ENCODE measurements around the gene NUPR1.
"Not testable (repeated sequence)": the region's sequence is repeated elsewhere in the genome, so short reads cannot be mapped to it uniquely, and the experiment has no call there.

The NUPR1 gene

DNA sequence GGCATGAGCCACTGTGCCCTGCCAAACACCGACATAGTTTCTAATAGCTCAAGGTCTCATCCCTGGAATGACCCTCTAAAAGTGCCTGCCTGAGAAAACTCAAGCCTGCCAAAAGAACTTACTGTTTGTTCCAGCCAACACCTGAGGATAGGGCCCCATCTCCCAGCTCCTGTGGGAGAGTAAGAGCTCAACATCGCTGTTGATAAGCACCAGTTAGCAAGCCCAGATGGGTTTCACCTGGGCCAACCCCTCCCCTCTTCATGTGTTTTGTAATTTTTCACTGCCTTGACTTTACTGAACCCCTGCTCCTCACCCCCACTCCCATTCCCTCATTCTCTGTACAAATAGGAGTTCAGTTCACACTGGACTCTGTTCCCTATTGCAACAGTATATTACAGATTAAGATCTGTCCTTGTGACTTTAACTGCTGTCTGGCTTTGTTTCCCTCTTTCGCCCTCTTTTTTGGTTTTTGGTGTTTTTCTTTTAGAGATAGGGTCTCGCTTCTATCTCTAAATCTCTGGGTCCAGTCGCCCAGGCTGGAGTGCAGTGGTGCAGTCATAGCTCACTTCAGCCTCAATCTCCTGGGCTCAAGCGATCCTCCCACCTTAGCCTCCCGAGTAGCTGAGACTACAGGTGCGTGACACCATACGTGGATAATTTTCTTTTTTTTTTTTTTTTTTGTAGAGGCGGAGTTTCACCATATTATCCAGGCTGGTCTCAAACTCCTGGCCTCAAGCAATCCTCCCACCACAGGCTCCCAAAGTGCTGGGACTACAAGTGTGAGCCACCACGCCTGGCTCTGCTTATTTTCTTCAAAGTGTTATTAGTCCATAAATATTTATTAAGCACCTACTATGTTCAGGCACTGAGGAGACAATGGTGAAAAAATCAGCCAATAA, 12.3 kb downstream of the NUPR1 start:
- no peak for DNase-seq

DNA sequence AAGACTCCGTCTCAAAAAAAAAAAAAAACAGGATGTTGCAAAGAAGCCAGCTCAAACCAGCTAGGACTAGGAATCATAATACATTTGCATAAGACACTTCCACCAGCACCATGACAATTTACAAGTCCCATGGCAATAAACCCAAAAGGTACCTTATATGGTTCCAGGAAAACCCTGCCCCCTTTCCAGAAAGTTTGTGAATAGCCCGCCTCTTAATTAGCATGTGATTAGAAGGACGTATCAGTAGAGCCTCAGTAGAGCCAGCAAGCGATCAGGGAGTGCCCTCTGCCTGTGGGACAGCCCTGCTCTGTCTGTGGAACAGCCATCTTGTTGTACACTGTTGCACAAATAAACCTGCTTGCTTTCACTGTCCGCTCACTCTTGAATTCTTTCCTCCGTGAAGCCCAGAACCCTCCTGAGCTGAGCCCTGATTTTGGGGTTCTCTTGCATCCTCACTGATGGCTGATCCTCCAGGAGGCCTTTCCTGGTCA, 14.0 kb downstream of the NUPR1 start:
- no peak for DNase-seq

DNA sequence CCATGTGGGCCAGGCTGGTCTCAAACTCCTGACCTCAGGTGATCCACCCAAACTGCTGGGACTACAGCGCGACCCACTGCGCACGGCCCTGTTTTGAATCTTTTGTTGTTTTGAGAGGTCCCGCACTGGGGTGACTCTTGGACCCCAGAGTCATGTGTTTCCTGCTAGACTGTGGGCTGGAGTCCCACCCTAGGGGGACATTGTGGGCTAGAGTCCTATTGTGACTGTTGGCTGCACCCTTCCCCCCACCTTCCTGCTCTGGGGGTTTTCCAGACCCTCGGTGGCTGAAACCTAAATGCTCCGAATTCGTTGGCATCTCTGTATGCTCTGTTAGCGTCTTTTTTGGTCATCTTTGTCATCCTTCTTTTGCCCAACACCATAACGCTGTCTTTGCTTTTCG, 16.0 kb downstream of the NUPR1 start:
- no peak for DNase-seq

DNA sequence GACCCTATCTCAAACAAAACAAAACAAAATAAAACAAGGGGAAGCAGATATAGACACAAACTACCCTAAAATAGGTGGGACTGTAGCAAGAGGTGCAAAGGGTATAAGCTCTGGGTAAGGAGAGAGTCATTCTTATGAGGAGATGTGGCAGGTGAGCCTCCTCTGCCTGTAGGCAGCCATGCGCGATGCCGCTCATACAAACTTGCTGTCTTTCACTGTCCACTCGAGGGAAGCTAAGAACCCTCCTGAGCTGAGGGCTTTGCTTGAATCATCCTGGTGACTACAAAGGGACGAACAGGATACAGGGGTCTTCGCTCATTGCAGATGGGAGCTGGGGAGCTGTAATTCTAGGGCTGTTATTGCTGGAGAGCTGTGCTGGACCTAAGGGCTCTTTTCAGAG, 17.3 kb downstream of the NUPR1 start:
- no peak for DNase-seq

DNA sequence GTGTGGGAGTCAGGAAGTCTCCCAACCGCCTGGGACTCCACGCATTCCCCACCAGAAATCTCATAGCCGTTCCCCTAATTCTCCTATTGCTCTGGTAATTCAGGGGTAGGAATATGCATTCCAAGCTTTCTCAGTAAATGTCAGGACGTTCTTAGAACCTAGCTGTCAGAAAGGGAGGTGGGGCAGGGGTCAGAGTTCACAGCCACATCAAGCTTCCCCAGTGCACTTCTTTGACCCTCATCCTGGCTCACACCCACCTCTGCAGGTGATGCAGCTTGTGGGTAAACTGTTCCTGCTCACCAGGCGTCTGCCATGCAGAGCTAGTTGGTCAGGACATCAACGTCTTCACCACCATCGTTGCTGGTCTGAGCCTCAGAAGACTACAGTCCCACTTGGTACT, 18.1 kb downstream of the NUPR1 start:
- no peak for DNase-seq

DNA sequence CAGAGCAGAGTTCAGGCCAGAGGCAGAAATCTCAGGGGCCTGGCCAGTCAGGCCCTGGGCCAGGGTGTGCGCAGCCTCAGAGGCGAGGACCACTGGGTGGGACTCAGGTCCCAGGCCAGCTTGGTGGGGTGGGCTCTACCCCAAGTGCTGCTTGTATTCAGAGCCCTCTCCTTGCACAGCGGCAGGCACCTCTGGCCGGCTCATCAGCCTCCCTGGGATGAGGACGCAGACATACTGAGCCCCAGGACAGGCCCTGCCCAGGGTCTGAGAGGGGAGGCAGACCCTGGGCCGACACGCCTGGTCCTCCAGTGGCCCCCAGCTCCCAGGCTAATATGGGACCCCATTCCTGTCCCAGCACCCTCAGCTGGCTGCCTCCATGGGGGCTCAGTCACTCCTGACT, 24.5 kb downstream of the NUPR1 start:
- DNase-seq: no peak

DNA sequence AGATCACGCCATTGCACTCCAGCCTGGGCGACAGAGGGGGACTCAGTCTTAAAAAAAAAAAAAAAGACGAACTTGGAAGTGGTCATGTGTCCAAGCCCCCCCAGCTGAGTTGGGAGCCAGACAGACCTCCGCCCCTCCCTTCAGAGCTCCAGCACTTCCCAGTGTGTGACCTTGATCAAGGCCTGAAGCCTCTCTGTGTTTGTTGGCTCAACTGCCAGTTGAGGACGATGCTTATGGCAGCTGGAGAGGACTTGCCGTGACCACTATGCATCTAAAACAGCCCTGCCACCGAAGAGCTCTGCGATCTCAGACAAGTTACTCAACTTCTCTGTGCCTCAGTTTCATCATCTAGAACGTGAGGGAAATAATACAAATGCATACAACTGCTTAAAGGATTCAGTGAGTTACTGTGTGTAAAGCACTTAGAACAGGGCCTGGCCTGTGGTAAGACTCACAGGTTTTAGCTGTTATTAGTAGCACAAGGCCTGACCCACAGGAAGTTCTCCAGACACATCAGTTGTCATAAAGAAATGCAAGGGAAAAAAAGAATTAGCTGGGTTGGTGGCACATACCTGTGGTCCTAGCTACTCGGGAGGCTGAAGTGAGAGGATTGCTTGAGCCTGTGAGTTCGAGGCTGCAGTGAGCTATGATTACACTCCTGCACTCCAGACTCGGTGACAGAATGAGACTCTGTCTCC, 25.1 kb downstream of the NUPR1 start:
- DNase-seq: no peak

DNA sequence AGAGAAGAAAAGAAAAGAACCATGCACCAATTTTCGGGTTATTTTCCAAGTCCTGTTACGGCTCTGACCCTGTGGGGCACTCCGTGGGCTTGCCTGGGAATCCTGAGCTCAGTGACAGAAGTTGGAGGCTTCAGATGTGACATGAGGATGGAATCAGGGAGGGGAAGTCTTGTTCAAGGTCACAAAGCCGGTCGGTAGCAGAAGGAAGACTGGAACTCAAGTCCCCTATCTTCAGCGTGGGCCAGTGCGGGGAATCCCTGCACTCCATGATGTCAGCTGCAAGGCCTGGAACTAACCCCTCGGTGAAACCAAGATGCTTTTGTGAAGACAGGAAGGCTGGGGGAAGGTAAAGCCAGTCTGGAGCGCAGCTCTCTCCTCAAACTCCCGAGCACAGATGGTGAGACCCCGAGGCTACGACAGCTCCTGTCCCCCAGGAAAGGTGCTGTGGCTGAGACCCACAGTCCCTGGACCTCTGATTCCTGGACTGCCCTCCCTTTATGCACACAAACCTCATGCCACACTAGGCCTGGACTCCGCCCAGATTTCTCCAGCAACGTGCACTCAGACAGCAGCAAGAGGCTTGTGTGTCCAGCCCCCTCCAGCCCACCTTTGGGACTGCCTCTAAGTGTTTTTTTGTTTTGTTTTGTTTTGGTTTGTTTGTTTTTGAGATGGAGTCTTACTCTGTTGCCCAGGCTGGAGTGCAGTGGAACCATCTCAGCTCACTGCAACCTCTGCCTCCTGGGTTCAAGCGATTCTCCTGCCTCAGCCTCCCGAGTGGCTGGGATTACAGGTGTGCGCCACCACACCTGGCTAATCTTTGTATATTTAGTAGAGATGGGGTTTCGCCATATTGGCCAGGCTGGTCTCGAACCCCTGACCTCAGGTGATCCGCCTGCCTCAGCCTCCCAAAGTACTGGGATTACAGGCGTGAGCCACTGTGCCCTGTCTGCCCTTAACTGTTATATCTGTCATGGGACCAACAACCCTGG, 26.7 kb downstream of the NUPR1 start:
- no peak for DNase-seq

DNA sequence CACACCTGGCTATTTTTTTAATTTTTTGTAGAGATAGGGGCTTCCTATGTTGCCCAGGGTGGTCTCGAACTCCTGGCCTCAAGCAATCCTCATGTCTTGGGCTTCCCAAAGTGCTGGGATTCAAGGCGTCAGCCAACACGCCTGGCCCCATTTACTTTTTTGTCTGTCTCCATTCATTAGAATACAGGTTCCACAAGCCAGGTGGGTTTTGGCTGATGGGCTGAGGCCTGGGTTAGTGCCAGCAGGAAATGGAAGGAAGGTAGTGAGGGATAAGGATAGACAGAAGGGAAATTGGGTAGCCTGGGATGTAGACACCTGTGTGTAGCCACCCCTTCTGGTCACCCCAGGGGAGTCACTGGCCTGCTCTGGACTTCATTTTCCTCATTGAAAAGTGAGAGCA, 27.7 kb downstream of the NUPR1 start:
- DNase-seq: no peak

DNA sequence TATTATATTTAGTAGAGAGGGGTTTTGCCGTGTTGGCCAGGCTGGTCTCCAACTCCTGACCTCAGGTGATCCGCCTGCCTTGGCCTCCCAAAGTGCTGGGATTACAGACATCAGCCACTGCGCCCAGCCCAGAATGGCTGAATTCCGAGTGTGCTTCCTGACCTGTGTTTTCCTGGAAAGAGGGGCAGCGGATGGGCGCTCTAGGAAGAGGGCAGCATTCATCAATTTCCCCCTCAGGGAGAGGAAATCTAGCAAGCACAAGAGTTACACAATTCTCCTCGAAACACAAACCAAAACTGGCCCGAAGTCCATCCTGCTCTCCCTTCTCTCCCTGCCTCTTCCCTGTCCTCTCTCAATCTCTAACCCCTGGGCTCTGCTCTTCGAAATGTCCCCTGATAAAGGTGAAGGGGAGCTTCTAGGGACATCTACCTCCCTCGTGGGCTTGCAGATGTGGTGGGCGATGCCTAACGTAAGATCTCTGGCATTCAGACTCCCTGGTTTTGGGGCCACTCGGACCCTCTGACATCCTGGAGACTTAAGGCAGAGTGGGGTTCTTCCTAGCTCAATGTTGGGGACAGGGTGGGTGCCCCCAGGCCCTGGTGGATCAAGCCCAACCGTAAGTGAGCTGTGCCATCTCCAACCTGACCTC, 33.2 kb downstream of the NUPR1 start:
- DNase-seq: no peak

DNA sequence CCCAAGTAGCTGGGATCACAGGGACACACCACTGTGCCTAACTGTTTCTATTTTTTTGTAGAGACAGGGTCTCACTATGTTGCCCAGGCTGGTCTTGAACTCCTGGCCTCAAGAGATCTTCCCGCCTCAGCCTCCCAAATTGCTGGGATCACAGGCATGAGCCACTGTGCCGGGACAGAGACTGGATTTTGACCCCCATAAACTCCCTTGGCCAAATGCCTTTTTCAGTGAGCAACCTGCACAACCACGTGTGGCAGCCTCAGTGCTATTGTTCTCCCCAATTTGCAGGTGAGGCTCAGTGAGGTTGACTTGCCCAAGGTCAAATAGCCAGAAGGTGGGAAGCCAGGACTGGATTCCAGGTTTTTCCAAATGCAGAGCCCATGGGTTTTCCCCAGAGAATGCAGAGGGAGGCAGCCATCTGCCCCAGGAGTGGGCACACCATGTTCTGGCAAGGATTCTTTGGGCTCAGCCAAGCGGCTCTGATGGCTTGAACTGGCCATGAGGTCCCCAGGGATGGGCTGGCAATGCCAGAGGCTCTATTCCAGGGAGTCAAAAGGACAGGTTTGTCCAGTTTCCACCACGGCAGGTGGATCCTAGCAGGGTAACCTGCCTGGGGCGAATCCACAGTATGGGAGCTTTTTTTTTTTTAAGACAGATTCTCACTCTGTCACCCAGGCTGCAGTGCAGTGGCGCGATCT, 33.9 kb downstream of the NUPR1 start:
- no peak for DNase-seq

DNA sequence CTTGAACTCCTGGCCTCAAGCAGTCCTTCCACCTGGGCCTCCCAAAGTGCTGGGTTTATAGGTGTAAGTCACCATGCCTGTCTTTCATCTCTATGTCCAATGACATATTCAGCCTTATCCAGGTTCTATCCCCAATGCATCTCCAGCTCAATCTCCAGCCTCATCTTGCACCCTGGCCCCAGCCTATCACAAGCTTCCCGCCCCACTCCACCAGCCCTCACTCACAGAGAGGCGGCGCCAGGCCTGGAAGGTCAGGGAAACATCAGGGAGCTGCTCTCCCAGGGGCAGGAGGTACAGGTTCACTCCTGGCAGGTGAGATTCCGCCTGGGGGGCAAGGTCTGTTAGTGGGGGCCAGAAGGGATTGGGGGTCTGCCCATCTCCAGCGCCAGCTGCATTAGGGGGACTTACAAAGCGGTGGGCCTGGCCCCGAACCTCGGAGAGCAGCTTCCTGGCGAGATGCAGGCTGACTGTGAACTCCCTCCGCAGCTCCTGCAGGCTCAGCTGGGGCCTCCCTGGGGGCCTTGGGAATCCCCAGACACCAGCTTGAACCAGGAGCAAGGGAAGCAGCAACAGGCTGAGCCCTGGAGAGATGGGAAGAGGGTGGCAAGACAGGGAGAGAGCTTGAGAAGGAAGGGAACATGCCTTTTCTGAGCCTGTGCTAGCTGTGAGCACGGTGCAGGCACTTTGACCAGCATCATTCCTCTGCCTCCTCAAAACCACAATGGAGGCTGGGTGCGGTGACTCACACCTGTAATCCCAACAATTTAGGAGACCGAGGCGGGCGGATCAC, 35.1 kb downstream of the NUPR1 start:
- DNase-seq: no peak

DNA sequence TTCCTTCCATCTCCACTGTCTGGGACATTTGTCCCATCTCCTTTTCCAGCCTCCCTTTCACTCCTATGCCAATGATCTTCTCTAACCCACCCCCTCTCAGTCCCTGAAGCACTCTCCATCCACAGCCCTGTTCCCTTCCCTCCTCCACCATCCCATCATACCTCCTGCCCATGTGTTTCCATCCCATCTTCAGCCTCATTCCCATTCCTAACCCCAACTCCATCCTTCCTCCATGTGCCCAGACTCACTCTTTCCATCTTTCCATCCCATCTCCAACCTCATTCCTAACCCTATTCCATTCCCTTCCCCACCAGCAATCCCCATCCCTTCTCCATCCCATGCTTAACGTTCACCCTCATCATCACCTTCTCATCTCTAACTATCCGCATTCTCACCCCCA, 36.5 kb downstream of the NUPR1 start:
- no peak for DNase-seq

DNA sequence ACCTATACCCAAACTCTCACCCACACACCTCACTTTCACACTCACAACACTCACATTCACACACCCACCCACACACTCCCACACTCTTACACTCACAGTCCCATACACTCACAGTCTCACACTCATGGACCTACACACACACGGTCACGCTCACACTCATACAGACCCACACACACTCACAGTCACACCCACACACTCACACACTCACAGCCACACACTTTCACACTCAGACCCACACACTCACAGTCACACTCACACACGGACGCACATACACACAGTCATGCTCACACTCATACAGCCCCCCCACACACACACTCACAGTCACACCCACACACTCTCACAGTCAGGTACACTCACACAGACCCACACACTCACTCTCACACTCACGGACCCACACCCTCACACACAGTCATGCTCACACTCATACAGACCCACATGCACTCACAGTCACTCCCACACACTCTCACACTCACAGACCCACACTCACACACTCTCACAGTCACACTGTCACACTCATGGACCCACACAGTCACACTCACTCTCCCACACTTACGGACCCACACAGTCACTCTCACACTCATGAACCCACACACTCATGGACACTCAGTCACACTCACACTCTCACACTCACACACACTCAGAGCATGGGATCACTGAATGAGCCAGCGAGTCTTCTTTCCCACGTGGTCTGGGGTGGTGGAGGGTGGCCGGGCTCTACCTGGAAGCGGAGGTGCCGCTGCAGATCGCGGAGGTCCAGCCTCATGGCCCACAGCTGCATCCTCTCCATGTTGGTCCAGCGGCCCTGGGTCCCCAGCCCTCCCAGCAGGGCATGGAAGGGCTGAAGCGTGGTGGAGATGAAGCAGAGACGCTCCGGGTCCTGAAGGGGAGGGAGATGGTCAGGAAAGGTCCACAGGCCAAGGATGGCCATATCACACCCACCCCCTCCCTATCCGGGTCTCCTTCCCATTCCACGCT, 37.2 kb downstream of the NUPR1 start:
- DNase-seq: no peak

DNA sequence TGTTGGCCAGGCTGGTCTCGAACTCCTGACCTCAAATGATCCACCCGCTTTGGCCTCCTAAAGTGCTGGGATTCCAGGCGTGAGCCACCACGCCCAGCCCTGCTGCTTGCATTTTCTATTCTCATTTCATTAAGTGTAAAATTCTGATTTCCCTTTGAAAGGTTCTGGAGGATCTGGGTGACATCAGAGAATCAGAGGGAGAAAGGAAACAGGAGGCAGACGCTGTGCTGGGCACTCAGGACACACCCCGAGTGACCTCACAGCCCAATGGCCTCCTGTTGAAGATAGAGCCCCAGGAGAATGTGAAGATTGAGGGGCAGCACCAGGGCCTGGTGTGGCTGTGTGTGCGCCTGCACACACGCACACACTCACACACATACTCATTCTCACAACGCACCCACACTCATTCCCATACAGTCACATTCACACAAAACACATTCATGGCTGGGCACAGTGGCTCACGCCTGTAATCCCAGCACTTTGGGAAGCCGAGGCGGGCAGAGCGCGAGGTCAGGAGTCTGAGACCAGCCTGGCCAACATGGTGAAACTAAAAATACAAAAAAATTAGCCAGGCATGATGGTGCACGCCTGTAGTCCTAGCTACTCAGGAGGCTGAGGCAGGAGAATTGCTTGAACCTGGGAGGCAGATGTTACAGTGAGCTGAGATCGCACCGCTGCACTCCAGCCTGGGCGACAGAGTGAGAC, 38.1 kb downstream of the NUPR1 start:
- not testable (repeated sequence) for DNase-seq

DNA sequence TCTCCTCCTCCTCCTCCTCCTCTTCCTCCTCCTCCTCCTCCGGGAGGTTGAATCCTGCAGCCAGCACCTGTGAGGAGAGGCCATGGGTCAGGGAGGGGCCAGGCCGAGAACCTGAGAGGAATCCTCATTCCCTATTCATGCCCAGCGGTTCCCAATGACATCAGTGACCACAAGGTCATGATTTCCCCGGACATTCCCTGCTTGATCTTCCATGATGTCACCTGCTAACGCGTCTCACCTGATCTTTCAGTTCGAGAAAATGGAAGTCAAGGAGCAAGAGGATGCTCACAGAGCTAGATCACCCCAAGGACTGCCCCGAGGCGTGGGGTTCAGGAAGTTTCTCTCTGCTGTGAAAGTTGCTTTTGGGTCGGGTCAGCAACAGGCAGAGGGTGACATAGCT, 38.9 kb downstream of the NUPR1 start:
- no peak for DNase-seq

DNA sequence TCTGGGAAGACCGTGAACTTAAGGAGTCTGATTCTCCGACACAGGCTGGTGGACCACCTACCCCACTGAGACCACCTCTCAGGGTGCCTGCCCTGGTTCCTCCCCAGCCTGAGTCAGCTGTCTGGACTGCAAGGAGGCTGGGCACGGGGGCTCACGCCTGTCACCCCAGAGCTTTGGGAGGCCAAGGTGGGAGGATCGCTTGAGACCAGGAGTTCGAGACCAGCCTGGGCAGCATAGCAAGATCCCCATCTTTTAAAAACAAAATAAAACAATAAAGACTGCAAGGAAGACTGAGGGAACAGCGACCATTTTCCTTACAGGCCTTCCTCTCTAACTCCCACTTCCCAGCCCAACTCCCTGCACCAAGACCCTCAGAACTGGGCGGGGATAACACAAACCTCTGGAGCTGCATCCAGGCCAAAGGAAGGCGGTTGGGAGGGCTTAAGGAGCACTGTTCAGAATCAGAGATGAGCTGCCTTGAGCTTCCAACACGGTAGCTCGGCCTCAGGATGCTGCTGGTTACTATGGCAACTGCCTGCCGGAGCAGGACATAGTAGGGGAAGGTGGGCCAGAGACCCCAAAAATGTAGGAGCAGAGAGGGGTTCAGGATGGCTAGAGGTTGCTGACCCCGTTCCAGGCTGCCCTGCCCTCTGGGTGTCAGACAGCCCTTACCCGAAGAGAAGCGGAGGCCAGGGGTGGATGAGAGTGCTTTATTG, 40.0 kb downstream of the NUPR1 start:
- DNase-seq: no peak

DNA sequence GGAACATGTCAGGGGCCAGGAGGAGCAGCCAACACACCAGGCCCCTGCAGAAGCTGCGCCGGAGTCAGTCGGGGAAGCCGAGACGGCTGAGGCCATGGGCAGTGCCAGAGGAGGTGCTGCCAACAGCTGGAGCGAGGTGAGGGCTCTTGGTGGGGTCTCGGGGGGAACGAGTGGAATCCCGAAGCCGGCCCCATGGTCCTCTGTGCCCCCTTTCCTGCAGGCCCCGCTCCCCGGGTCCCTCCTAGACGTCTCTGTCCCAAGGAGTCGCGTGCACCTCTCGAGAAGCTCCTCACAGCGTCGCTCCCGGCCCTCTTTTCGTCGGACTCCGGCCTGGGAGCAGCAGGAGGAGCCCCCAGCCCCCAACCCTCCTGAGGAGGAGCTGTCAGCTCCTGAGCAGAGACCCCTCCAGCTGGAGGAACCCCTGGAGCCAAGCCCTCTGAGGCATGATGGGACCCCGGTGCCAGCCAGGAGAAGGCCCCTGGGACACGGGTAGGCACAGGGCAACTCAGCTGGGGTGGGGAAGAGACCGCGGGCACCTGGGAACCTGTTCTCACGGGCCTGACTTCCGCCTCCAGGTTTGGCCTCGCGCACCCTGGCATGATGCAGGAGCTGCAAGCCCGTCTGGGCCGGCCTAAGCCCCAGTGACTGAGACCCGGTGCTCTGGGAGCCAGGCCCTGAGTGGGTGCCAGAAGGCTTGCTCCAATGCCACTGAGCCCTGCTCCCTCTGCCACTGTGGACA, 40.7 kb downstream of the NUPR1 start:
- no peak for DNase-seq
